ENCODE data around the gene TTLL11.

TTLL11 gene

GRCh38 chr9:121871431-121872025, 221.6 kb downstream of the TTLL11 start:
- no peak for DNase-seq

- no peak for DNase-seq
Measured at GRCh38 chr9:121870271-121870670, 222.8 kb downstream of the TTLL11 start.

- no peak for DNase-seq
Measured at GRCh38 chr9:121868626-121869025, 224.5 kb downstream of the TTLL11 start.

GRCh38 chr9:121866927-121867326, 226.2 kb downstream of the TTLL11 start:
- DNase-seq, result no peak

GRCh38 chr9:121865884-121866283, 227.2 kb downstream of the TTLL11 start:
- DNase-seq, result no peak

GRCh38 chr9:121865060-121865459, 228.0 kb downstream of the TTLL11 start:
- no peak for DNase-seq

- DNase-seq, result no peak
Measured at GRCh38 chr9:121863955-121864354, 229.2 kb downstream of the TTLL11 start.

GRCh38 chr9:121862371-121863332, 230.5 kb downstream of the TTLL11 start:
- DNase-seq, result no peak

GRCh38 chr9:121861501-121862180, 231.5 kb downstream of the TTLL11 start:
- no peak for DNase-seq

GRCh38 chr9:121860744-121861143, 232.4 kb downstream of the TTLL11 start:
- no peak for DNase-seq

GRCh38 chr9:121860213-121860612, 232.9 kb downstream of the TTLL11 start:
- no peak for DNase-seq

GRCh38 chr9:121859646-121860045, 233.5 kb downstream of the TTLL11 start:
- no peak for DNase-seq

GRCh38 chr9:121858788-121859187, 234.3 kb downstream of the TTLL11 start:
- DNase-seq, result no peak

- DNase-seq, result no peak
Measured at GRCh38 chr9:121857928-121858327, 235.2 kb downstream of the TTLL11 start.

GRCh38 chr9:121855476-121855875, 237.6 kb downstream of the TTLL11 start:
- no peak for DNase-seq

GRCh38 chr9:121853617-121854395, 239.3 kb downstream of the TTLL11 start:
- DNase-seq, result no peak

GRCh38 chr9:121852651-121853616, 240.2 kb downstream of the TTLL11 start:
- DNase-seq, result no peak

GRCh38 chr9:121852241-121852640, 240.9 kb downstream of the TTLL11 start:
- DNase-seq, result no peak

- no peak for DNase-seq
Measured at GRCh38 chr9:121851641-121852091, 241.4 kb downstream of the TTLL11 start.

GRCh38 chr9:121850366-121850765, 242.7 kb downstream of the TTLL11 start:
- no peak for DNase-seq

- no peak for DNase-seq
Measured at GRCh38 chr9:121849554-121849953, 243.6 kb downstream of the TTLL11 start.

- no peak for DNase-seq
Measured at GRCh38 chr9:121844562-121844961, 248.5 kb downstream of the TTLL11 start.
